ENCODE results near the gene FBXO24.

GRCh38 chr7:100612730-100613390 is 26.7 kb downstream of the FBXO24 start:
- TF ChIP-seq, protein P1, sequence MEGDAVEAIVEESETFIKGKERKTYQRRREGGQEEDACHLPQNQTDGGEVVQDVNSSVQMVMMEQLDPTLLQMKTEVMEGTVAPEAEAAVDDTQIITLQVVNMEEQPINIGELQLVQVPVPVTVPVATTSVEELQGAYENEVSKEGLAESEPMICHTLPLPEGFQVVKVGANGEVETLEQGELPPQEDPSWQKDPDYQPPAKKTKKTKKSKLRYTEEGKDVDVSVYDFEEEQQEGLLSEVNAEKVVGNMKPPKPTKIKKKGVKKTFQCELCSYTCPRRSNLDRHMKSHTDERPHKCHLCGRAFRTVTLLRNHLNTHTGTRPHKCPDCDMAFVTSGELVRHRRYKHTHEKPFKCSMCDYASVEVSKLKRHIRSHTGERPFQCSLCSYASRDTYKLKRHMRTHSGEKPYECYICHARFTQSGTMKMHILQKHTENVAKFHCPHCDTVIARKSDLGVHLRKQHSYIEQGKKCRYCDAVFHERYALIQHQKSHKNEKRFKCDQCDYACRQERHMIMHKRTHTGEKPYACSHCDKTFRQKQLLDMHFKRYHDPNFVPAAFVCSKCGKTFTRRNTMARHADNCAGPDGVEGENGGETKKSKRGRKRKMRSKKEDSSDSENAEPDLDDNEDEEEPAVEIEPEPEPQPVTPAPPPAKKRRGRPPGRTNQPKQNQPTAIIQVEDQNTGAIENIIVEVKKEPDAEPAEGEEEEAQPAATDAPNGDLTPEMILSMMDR (IDR thresholded peaks at IDR 0.05; ENCODE audit: low read length): peak; percentile 53
- TF ChIP-seq EZH2 (IDR thresholded peaks at IDR 0.05; ENCODE audit: borderline replicate concordance, low read length): no peak

Measured in OCI-LY1 (cell line).